Measurements from ENCODE around the gene SHOC2. TPM values are rescaled to one million over a fixed set of nuclear protein-coding genes. Genes with fewer than 3 reads are reported as not detected.

The SHOC2 gene
- 10 to 100 TPM; 60.3 to 69.7 (median 65.9) TPM for total RNA-seq

DNA sequence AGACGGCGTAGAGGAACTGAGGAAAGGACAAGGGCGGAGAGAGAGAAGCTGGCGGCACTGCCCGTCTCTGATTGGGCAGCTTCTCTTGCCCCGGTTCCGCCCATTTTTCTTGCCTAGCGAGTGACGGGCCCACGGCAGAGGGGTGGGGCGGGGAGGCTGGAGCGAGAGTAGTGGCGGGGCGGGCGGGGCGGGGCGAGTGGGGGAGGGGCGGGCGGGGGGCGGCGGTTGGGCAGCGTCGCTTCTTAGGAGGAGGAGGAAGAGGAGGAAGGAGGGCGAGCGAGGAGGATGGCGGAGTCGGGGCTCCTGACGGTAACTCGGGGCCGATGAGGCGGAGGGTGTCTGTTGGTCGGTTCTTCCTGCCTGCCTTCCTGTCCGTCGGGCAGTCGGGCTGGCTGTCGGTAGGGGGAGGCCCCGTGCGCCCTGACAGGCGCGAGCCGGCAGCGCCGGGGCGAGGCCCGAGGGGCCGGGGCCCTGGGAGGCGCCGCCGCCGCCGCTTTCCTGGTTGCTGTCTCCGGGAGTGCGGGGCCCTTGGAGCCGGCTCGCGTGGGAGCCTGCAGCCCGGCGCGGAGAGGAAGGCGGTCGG, at the start of gene SHOC2:
Gene SHOC2 (plus strand): TSS at position 256 of the 583 bp plus-strand sequence. CDS start 44,755 bp downstream, outside the sequence.
- DNase-seq (ENCODE audit: low spot score in 2 of 2), result peak; percentile 98 to 100
- H3K4me1 ChIP-seq, result no peaks in the 10 kb centered on the region

GRCh38 chr10:110870823-110871297, 48.5 kb upstream of the SHOC2 start:
- intact Hi-C loops (cut with DNase I; ENCODE audit: low total_unique reads), result loop anchor here (5.0 to 10.0 kb wide), 3 partner anchors 49 to 126 kb away; no protein-coding TSS in a partner anchor
- Histone ChIP-seq H3K36me3 (no peaks in the 10 kb centered on the region), H3K27me3 (no peaks in the 10 kb centered on the region), H3K4me1 (peaks cover 0 to 8% of the 10 kb centered on the region in 2 donors), H3K9me3 (no peaks in the 10 kb centered on the region), H3K27ac (peak overlapping the region; percentile 100), H3K4me3 (peak overlapping the region; percentile 94 to 99 (median 98))
- TF ChIP-seq POLR2AphosphoS5 (IDR thresholded peaks at IDR 0.05), result no peak
- TF ChIP-seq, protein P1, sequence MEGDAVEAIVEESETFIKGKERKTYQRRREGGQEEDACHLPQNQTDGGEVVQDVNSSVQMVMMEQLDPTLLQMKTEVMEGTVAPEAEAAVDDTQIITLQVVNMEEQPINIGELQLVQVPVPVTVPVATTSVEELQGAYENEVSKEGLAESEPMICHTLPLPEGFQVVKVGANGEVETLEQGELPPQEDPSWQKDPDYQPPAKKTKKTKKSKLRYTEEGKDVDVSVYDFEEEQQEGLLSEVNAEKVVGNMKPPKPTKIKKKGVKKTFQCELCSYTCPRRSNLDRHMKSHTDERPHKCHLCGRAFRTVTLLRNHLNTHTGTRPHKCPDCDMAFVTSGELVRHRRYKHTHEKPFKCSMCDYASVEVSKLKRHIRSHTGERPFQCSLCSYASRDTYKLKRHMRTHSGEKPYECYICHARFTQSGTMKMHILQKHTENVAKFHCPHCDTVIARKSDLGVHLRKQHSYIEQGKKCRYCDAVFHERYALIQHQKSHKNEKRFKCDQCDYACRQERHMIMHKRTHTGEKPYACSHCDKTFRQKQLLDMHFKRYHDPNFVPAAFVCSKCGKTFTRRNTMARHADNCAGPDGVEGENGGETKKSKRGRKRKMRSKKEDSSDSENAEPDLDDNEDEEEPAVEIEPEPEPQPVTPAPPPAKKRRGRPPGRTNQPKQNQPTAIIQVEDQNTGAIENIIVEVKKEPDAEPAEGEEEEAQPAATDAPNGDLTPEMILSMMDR (IDR thresholded peaks at IDR 0.05), result no peak
- no peak for TF ChIP-seq POLR2A (IDR thresholded peaks at IDR 0.05)
- DNase-seq (ENCODE audit: low spot score in 2 of 2), result no peak

More for the DNA sequence above, at the start of gene SHOC2:
- peak within 1 kb of the TSS; percentile 99 to 100 for H3K27ac ChIP-seq
- H3K36me3 ChIP-seq, result no peaks in the 10 kb centered on the region
- H3K4me3 ChIP-seq, result peak within 1 kb of the TSS; percentile 76 to 82 (median 80)
- intact Hi-C loops (cut with DNase I; ENCODE audit: low total_unique reads), result no loop called here
- TF ChIP-seq POLR2A (IDR thresholded peaks at IDR 0.05), result peak; percentile 26
- TF ChIP-seq, protein P1 (IDR thresholded peaks at IDR 0.05), result no peak
- no peaks in the 10 kb centered on the region for H3K27me3 ChIP-seq
- no peaks in the 10 kb centered on the region for H3K9me3 ChIP-seq

- H3K9me3 ChIP-seq, result no peaks in the 10 kb centered on the region
- intact Hi-C loops (cut with DNase I; ENCODE audit: low total_unique reads), result loop anchor here (2.0 to 10.0 kb wide), 4 partner anchors 23 to 127 kb away; no protein-coding TSS in a partner anchor
- H3K27me3 ChIP-seq, result no peaks in the 10 kb centered on the region
- no peaks in the 10 kb centered on the region for H3K36me3 ChIP-seq
- peak within 1 kb of the TSS; percentile 100 for H3K27ac ChIP-seq
- H3K4me3 ChIP-seq, result peak within 1 kb of the TSS; percentile 94 to 99 (median 98)
- TF ChIP-seq, protein P1 (IDR thresholded peaks at IDR 0.05), result no peak
- TF ChIP-seq POLR2AphosphoS5 (IDR thresholded peaks at IDR 0.05), result peak; percentile 86 to 95 (median 87)
- TF ChIP-seq POLR2A (IDR thresholded peaks at IDR 0.05), result peak; percentile 94
- peaks cover 0 to 1% of the 10 kb centered on the region in 2 donors for H3K4me1 ChIP-seq
- DNase-seq (ENCODE audit: low spot score in 2 of 2), result peak; percentile 99 to 100
These were observed 47.9 kb upstream of the SHOC2 start, which contains the start of gene PDCD4 for GRCh38 chr10:110871298-110872084. PDCD4 (plus strand) TSS chr10:110871928; CDS start chr10:110876028, 4,100 bp downstream.

DNA sequence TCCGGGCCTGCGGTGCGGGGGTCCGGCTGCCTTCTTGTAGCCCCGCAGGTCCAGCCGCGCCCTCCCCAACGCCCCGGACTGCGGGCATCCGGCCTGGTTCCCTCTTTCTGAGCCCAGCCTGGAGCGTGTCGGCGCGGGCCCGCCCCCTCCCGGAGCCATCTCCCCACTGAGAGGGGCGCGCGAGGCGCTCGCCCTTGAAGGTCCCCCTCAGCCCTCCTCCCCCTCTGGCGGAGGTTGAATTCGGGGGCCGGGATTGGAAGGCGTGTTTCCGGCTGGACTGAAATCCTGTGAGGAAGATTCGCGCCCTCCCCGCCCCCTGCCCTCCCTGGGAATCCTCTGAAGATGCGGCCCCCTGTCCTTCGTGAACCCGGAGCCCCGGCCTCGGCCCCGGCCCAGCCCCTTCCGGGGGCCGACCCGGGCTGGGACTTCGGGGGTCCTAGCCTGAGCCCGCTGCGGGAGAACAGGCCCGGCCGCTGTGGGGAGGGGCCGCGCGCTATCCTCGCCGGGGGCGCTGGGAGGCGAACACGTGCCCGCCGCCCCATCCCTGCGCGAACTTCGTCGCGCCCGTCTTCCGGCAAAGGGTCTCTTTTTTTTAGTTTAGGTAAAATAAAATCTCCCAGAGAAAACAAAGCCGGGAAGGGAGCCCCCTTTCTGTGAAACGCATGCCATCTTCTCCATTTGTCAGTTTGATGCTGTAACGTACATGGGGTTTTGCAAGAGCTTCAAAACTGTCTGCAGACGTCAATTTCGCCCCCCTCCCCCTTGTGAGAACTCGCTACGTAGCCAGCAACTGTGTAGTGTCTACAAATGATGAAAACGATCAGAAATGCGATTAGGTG, 47.0 kb upstream of the SHOC2 start:
- intact Hi-C loops (cut with DNase I; ENCODE audit: low total_unique reads), result loop anchor here (2.0 to 10.0 kb wide), 4 partner anchors 22 to 128 kb away; no protein-coding TSS in a partner anchor
- Histone ChIP-seq H3K4me1 (no peaks in the 10 kb centered on the region), H3K27me3 (no peaks in the 10 kb centered on the region), H3K36me3 (no peaks in the 10 kb centered on the region), H3K27ac (peak overlapping the region; percentile 100), H3K4me3 (peak overlapping the region; percentile 94 to 99 (median 98)), H3K9me3 (no peaks in the 10 kb centered on the region)
- peak; percentile 65 to 66 for DNase-seq (ENCODE audit: low spot score in 2 of 2)
- TF ChIP-seq, protein P1 (IDR thresholded peaks at IDR 0.05), result no peak
- peak; percentile 7 to 34 (median 33) for TF ChIP-seq POLR2AphosphoS5 (IDR thresholded peaks at IDR 0.05)
